Activated CD4-positive, alpha-beta T cell treated with anti-CD3 and anti-CD28 coated beads for 36 hours (primary cell): ENCODE measurements around the gene CDHR3. TPM values are rescaled to one million over a fixed set of nuclear protein-coding genes. Genes with fewer than 3 reads are reported as not detected.

Experiments
- ATAC-seq: fragments of 200-7000 bp; cut with Tn5 transposase; one replicate; pipeline ENCODE4 v1.10.0; 2021; ENCODE audit warnings: mild to moderate bottlenecking, moderate library complexity
- CTCF ChIA-PET: fragments of 350-600 bp; sonication (Branson Sonifier 250); formaldehyde crosslinking; loops from one replicate; lab custom pipeline; 2021; ENCODE audit warnings: antibody characterized with exemption; lab: Charles Lee
- POLR2A ChIA-PET: fragments of 350-600 bp; sonication (Branson Sonifier 250); formaldehyde crosslinking; loops from one replicate; lab custom pipeline; 2021; ENCODE audit warnings: antibody characterized with exemption, inconsistent platforms; lab: Charles Lee
- DNase-seq: peaks from one replicate; pipeline ENCODE4 v3.0.0-alpha.2; 2020
- H3K27ac Mint-ChIP-seq: one replicate; pipeline ENCODE4 v1.8.0; 2021; ENCODE audit warnings: mixed read lengths
- H3K27me3 Mint-ChIP-seq: one replicate; pipeline ENCODE4 v1.8.0; 2021; ENCODE audit warnings: mixed read lengths
- H3K36me3 Mint-ChIP-seq: one replicate; pipeline ENCODE4 v1.8.0; 2021; ENCODE audit warnings: low read depth, mixed read lengths
- H3K4me1 Mint-ChIP-seq: one replicate; pipeline ENCODE4 v1.8.0; 2021; ENCODE audit warnings: mixed read lengths
- H3K4me3 Mint-ChIP-seq: one replicate; pipeline ENCODE4 v1.8.0; 2021; ENCODE audit warnings: mild to moderate bottlenecking, moderate library complexity, mixed read lengths
- H3K9me3 Mint-ChIP-seq: one replicate; pipeline ENCODE4 v1.8.0; 2021; ENCODE audit warnings: low read depth, mixed read lengths
- intact Hi-C, 2 experiments: fragments of 100-400 bp; cut with DNase I in 1 of 2; cut with micrococcal nuclease in 1 of 2; formaldehyde crosslinking; loops; one replicate each; pipeline versions ENCODE4 v1.14.2 to v1.15.1; 2022 to 2024; cut with DNase I, micrococcal nuclease
- total RNA-seq, 2 experiments: library from RNA; stranded (reverse); gene quantifications; one replicate each; pipeline ENCODE4 v1.2.3, GENCODE V29; 2021

Gene CDHR3
- total RNA-seq, 2 experiments from 2014 or later = 0.55 to 0.93 TPM

DNA sequence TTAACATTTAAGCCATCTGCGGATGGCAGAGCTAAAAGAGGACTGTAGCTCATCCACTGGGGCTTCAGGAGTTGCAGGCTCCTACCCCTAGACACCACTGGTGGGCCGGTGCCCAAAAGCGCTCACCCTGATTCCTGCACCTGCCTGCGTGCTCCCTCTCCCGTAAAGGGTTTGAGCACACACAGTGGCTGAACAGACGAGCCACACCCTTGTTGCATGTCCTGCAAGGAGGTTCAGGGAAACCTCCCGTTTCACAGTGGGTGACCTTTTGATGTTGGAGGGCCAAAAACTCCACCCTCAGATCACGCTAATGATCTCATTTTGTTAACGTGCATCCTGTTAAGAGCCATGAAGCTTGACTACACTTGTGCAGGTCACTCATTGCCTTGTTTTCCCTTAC lies 111.2 kb downstream of the CDHR3 start:
- DNase-seq (no peak), ATAC-seq (no peak)
- CTCF ChIA-PET = interaction anchor here (1.2 kb wide), 1 partner anchor 79 kb away, joined by 3 read pairs; no protein-coding TSS in a partner anchor
- Mint-ChIP-seq H3K27me3 (no peaks in the 10 kb centered on the region), H3K4me3 (no peak overlapping the region), H3K36me3 (no peaks in the 10 kb centered on the region), H3K27ac (no peak overlapping the region), H3K4me1 (peaks cover 38% of the 10 kb centered on the region), H3K9me3 (no peaks in the 10 kb centered on the region)
- intact Hi-C loops = loop anchor here in 1 of 2 experiments (5.0 kb wide), 1 partner anchor 353 kb away; no protein-coding TSS in a partner anchor
- POLR2A ChIA-PET = interaction anchor here (0.9 kb wide), 1 partner anchor 38 kb away, joined by 3 read pairs; the partner anchor contains the start of gene SYPL1

DNA sequence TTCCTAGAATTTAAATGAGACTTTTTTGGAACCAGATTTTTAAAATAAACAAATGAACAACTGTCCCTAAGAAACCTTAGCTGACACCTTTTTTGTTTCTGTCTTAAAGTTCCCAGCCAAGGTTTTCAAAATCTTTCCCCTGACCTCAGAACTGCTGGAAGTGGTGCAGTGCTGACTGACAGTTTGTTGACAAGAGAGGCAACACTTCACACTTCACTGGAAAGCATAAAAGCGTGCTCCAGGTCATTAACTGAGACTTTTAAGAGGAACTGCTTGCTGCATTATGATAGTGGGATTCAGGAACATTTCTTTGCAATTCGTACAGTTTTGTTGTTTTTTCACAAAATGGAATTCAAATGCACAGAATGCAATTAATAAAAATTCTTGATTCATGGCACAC lies 112.9 kb downstream of the CDHR3 start:
- no peak for DNase-seq
- no peaks in the 10 kb centered on the region for H3K27me3 Mint-ChIP-seq
- intact Hi-C loops = no loop called here
- no peak overlapping the region for H3K27ac Mint-ChIP-seq
- no peaks in the 10 kb centered on the region for H3K36me3 Mint-ChIP-seq
- ChIA-PET POLR2A (no interaction called here), CTCF (no interaction called here)
- H3K4me1 Mint-ChIP-seq = peaks cover 28% of the 10 kb centered on the region
- no peak for ATAC-seq
- no peaks in the 10 kb centered on the region for H3K9me3 Mint-ChIP-seq
- no peak overlapping the region for H3K4me3 Mint-ChIP-seq

- no peak for ATAC-seq
- H3K9me3 Mint-ChIP-seq = no peaks in the 10 kb centered on the region
- POLR2A ChIA-PET = no interaction called here
- no peak for DNase-seq
- H3K4me3 Mint-ChIP-seq = no peak overlapping the region
- H3K4me1 Mint-ChIP-seq = peaks cover 22% of the 10 kb centered on the region
- H3K27me3 Mint-ChIP-seq = no peaks in the 10 kb centered on the region
- H3K36me3 Mint-ChIP-seq = no peaks in the 10 kb centered on the region
- CTCF ChIA-PET = interaction anchor here (0.9 to 1.4 kb wide), 3 partner anchors 11 to 27 kb away, joined by 3 to 5 read pairs (median 3); no protein-coding TSS in a partner anchor
- H3K27ac Mint-ChIP-seq = no peak overlapping the region
- intact Hi-C loops = no loop called here
Observed at GRCh38 chr7:106076537-106076936, 113.5 kb downstream of the CDHR3 start.

DNA sequence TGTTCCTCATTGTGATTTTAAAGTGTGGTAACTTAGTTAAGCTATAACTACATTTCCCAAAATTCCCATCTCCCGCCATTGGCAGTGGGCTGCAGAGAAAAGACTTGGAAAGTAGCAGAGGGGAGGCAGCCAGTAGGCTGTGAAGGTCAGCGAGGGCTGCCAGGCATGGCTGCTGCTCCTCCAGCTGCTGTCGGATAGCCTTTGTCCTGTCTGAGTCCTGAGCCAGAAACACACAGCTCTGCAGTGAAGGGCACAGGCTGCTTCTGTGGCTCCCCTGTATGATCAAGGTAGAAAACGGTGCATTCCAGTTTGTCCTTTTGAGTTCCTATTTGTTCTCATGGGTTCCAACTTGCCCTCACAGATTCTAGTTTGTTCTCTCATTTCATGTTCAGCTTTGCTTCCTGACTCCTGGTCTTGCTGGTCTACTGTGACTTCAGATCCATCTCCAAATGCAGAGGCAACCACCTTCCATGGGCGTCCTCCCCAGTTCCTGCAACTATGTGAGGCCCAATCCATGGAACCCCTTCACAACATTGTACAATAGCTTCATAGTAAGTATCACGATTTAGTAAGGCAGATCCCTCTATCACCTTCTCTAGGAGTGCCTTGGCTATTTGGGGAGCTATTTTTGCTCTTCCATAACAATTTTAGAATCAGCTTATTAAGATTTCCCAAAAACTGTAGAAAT lies 117.4 kb downstream of the CDHR3 start:
- no peaks in the 10 kb centered on the region for H3K9me3 Mint-ChIP-seq
- ATAC-seq (no peak), DNase-seq (no peak)
- H3K4me3 Mint-ChIP-seq = no peak overlapping the region
- ChIA-PET POLR2A (interaction anchor here (1.1 kb wide), 1 partner anchor 9 kb away, joined by 4 read pairs; no protein-coding TSS in a partner anchor), CTCF (interaction anchor here (0.6 to 1.6 kb wide), 9 partner anchors 9 to 87 kb away, joined by 3 to 8 read pairs (median 4); no protein-coding TSS in a partner anchor)
- intact Hi-C loops = no loop called here
- H3K27ac Mint-ChIP-seq = no peak overlapping the region
- no peaks in the 10 kb centered on the region for H3K27me3 Mint-ChIP-seq
- H3K36me3 Mint-ChIP-seq = no peaks in the 10 kb centered on the region
- peaks cover 10% of the 10 kb centered on the region for H3K4me1 Mint-ChIP-seq

DNA sequence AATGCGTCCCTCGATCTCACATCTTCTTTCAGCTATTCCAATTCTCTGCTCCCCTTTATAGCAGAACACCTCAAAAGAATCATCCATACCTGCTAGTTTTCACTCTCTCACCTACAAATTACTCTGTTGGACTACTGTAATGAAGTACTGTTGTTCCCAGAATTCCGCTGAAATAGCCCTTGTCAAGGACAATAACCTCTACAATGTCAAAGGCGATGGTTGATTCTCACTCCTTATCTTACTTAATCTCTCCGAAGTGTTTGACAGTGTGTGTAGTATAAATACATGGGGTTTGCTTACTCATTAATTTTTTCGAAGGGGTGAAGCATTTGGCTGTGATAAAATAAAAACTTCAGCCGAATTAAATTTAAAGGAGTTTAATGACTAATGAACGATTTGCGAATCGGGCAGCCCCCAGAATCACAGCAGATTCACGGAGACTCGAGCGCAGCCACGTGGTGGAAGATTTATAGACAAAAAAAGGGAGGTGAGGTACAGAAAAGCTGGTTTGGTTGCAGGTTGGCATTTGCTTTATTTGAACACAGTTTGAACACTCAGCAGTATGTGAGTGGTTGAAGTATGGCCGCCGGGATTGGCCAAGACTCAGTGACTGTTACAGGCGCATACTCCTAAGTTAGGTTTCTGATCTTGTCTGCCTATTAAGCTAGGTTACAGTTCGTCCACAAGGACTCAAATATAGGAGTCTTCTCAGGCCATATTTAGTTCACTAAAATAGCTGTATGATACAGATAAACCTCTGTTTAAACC lies 119.2 kb downstream of the CDHR3 start:
- H3K36me3 Mint-ChIP-seq = peaks cover 1% of the 10 kb centered on the region
- no peaks in the 10 kb centered on the region for H3K27me3 Mint-ChIP-seq
- intact Hi-C loops = no loop called here
- H3K4me1 Mint-ChIP-seq = peaks cover 17% of the 10 kb centered on the region
- ChIA-PET POLR2A (no interaction called here), CTCF (interaction anchor here (0.6 to 1.6 kb wide), 6 partner anchors 10 to 85 kb away, joined by 3 to 7 read pairs (median 4); no protein-coding TSS in a partner anchor)
- no peak overlapping the region for H3K4me3 Mint-ChIP-seq
- H3K9me3 Mint-ChIP-seq = no peaks in the 10 kb centered on the region
- ATAC-seq (no peak), DNase-seq (no peak)
- no peak overlapping the region for H3K27ac Mint-ChIP-seq

Other genes with a start within 250 kb of the CDHR3 start
- 10 to 100 TPM; 11.2 to 16.9 TPM for gene ATXN7L1, start 86.7 kb upstream of the CDHR3 start, total RNA-seq
- gene SYPL1, start 149.0 kb downstream of the CDHR3 start, total RNA-seq = 10 to 100 TPM; 23.7 to 28.8 TPM